ENCODE data around the gene HOXA13.

HOXA13 gene

GRCh38 chr7:27199849-27200760, at the start of gene HOXA13:
Gene HOXA13 (minus strand): TSS chr7:27200091. CDS start chr7:27200077, 14 bp downstream.
- Histone ChIP-seq H3K27ac (no peak within 1 kb of the TSS), H3K4me2 (peak within 1 kb of the TSS; percentile 62 to 99 (median 96)), H3K4me1 (peaks cover 22 to 38% (median 29%) of the 10 kb centered on the region in 10 experiments; a peak in 19 of 20 replicates), H3K36me3 (no peaks in the 10 kb centered on the region), H3K27me3 (peaks cover 100% of the 10 kb centered on the region in 11 experiments), H4K20me1 (peaks cover 0 to 93% (median 70%) of the 10 kb centered on the region in 11 experiments; a peak in 19 of 22 replicates), H3K4me3 (peak within 1 kb of the TSS; percentile 45 to 74 (median 65)), H3K9me3 (replicated peaks in 1 of 11) (peaks cover 0 to 5% (median 3%) of the 10 kb centered on the region in 11 experiments; a peak in 9 of 22 replicates), H3K9ac (peak within 1 kb of the TSS in 9 of 11 experiments; percentile 6 to 55 (median 32); a peak in 12 of 22 replicates)
- no peak for TF ChIP-seq Cebpa-rat (IDR thresholded peaks at IDR 0.05)

- peak overlapping the region in 9 of 11 experiments; percentile 15 to 55 (median 26); a peak in 14 of 22 replicates for H3K4me2 ChIP-seq
- H3K27me3 ChIP-seq = peaks cover 38 to 82% (median 80%) of the 10 kb centered on the region in 11 experiments
Observed at GRCh38 chr7:27248911-27249723, 49.2 kb upstream of the HOXA13 start.

GRCh38 chr7:27248427-27248806, 48.5 kb upstream of the HOXA13 start:
- H4K20me1 ChIP-seq = no peaks in the 10 kb centered on the region
- TF ChIP-seq Cebpa-rat (IDR thresholded peaks at IDR 0.05) = no peak
- peaks cover 48 to 87% (median 60%) of the 10 kb centered on the region in 11 experiments for H3K9me3 ChIP-seq (replicated peaks in 1 of 11)
- no peak overlapping the region for H3K27ac ChIP-seq
- peak overlapping the region in 8 of 11 experiments; percentile 17 to 55 (median 27); a peak in 9 of 22 replicates for H3K4me2 ChIP-seq
- H3K36me3 ChIP-seq = no peaks in the 10 kb centered on the region
- H3K27me3 ChIP-seq = peaks cover 45 to 89% (median 87%) of the 10 kb centered on the region in 11 experiments
- H3K4me1 ChIP-seq = peaks cover 0 to 23% (median 12%) of the 10 kb centered on the region in 10 experiments; a peak in 10 of 20 replicates
- no peak overlapping the region for H3K4me3 ChIP-seq
- H3K9ac ChIP-seq = no peak overlapping the region

More at GRCh38 chr7:27248911-27249723, 49.2 kb upstream of the HOXA13 start:
- H3K4me3 ChIP-seq = no peak overlapping the region
- H3K27ac ChIP-seq = no peak overlapping the region
- no peaks in the 10 kb centered on the region for H4K20me1 ChIP-seq
- H3K9me3 ChIP-seq (replicated peaks in 1 of 11) = peaks cover 41 to 80% (median 53%) of the 10 kb centered on the region in 11 experiments
- H3K36me3 ChIP-seq = no peaks in the 10 kb centered on the region
- no peak for TF ChIP-seq Cebpa-rat (IDR thresholded peaks at IDR 0.05)
- H3K4me1 ChIP-seq = peaks cover 0 to 23% (median 12%) of the 10 kb centered on the region in 10 experiments; a peak in 10 of 20 replicates
- H3K9ac ChIP-seq = no peak overlapping the region

DNA sequence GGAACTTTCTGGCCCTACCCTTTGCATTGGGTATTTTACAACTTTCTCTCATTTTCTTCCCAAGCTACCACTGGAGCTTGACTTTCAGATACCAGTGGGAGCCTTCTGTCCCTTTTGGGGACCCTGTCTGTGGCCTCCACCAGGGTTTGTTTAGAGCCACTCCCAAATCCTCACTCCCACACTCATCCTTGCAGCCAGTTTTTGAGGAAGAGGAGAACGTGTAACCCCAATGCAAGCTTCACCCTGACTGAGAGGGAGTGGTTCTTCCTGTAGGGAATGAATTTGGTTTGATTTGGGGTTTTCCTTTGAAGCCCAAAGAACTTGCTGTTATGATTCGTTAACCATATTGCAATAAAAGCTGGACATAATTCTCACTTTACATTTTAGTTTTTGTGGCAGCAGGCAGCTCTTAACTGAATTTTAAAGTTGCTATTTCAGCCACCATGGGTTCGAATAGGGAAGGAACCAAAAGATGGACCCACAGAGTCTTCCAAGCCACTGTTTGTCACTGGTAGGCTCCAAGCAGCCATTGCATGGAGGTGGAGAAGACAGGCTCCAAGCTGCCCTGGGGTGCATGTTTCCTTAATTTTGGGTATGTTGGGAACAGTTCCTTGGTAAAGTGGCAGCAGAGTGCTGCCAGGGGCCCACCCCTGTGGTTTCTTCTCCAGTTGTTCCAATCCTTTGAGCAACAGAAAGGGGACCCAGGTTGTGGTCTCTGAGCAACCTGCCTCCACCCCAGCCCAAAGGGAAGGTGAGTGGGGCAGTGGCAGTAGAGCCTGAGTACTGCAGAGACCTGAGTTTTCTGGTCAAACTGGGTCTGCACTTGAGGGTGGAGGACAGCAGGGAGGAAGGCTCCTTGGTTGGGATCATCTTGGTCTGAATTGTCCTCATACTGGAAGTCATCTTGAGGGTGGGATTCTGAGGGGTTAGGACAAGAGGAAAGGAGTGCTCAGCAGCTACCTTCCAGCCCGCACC, 47.8 kb upstream of the HOXA13 start:
- Histone ChIP-seq H3K36me3 (no peaks in the 10 kb centered on the region), H3K4me1 (peaks cover 0 to 23% (median 12%) of the 10 kb centered on the region in 10 experiments; a peak in 10 of 20 replicates), H3K9ac (no peak overlapping the region), H3K4me2 (peak overlapping the region in 5 of 11 experiments; percentile 27 to 55 (median 31); a peak in 7 of 22 replicates), H4K20me1 (no peaks in the 10 kb centered on the region), H3K9me3 (replicated peaks in 1 of 11) (peaks cover 55 to 92% (median 67%) of the 10 kb centered on the region in 11 experiments), H3K4me3 (no peak overlapping the region), H3K27me3 (peaks cover 52 to 96% (median 94%) of the 10 kb centered on the region in 11 experiments), H3K27ac (no peak overlapping the region)
- no peak for TF ChIP-seq Cebpa-rat (IDR thresholded peaks at IDR 0.05)

- Histone ChIP-seq H3K36me3 (no peaks in the 10 kb centered on the region), H3K4me1 (peaks cover 0 to 23% (median 12%) of the 10 kb centered on the region in 10 experiments; a peak in 10 of 20 replicates), H3K4me2 (no peak overlapping the region), H3K27ac (no peak overlapping the region), H3K9ac (no peak overlapping the region), H3K4me3 (no peak overlapping the region), H3K27me3 (peaks cover 59 to 100% (median 100%) of the 10 kb centered on the region in 11 experiments), H4K20me1 (no peaks in the 10 kb centered on the region), H3K9me3 (replicated peaks in 1 of 11) (peaks cover 59 to 92% (median 71%) of the 10 kb centered on the region in 11 experiments)
- TF ChIP-seq Cebpa-rat (IDR thresholded peaks at IDR 0.05) = no peak
Observed at GRCh38 chr7:27247000-27247399, 47.1 kb upstream of the HOXA13 start.

- Histone ChIP-seq H3K36me3 (no peaks in the 10 kb centered on the region), H3K4me2 (no peak overlapping the region), H3K27me3 (peaks cover 65 to 100% (median 100%) of the 10 kb centered on the region in 11 experiments), H3K27ac (no peak overlapping the region), H3K9ac (no peak overlapping the region), H3K4me3 (no peak overlapping the region), H3K4me1 (peaks cover 0 to 23% (median 12%) of the 10 kb centered on the region in 10 experiments; a peak in 10 of 20 replicates), H4K20me1 (no peaks in the 10 kb centered on the region), H3K9me3 (replicated peaks in 1 of 11) (peaks cover 51 to 89% (median 71%) of the 10 kb centered on the region in 11 experiments)
- no peak for TF ChIP-seq Cebpa-rat (IDR thresholded peaks at IDR 0.05)
Observed at GRCh38 chr7:27245798-27246691, 46.2 kb upstream of the HOXA13 start.

GRCh38 chr7:27245124-27245797, 45.4 kb upstream of the HOXA13 start:
- Histone ChIP-seq H3K27ac (no peak overlapping the region), H3K36me3 (no peaks in the 10 kb centered on the region), H3K27me3 (peaks cover 65 to 100% (median 100%) of the 10 kb centered on the region in 11 experiments), H3K4me2 (no peak overlapping the region), H3K9me3 (replicated peaks in 1 of 11) (peaks cover 46 to 87% (median 65%) of the 10 kb centered on the region in 11 experiments), H4K20me1 (no peaks in the 10 kb centered on the region), H3K9ac (no peak overlapping the region), H3K4me1 (peaks cover 0 to 23% (median 12%) of the 10 kb centered on the region in 10 experiments; a peak in 10 of 20 replicates), H3K4me3 (no peak overlapping the region)
- TF ChIP-seq Cebpa-rat (IDR thresholded peaks at IDR 0.05) = no peak
